Ramos (cell line): Measurements from ENCODE around the gene SRMS.

Experiments
- in situ Hi-C: fragments of 300-500 bp; cut with MboI; formaldehyde crosslinking; loops from one replicate; pipeline ENCODE4 v1.14.3; 2022; ENCODE audit warnings: low sequenced_read_pairs; ENCODE audit not compliant: unreplicated experiment

SRMS gene

GRCh38 chr20:63554361-63555278 lies 7.1 kb upstream of the SRMS start:
- in situ Hi-C loops, result loop anchor here (5.0 kb wide), 1 partner anchor 83 kb away; no protein-coding TSS in a partner anchor

GRCh38 chr20:63553933-63554290 lies 6.4 kb upstream of the SRMS start, which contains the start of gene FNDC11:
FNDC11 (plus strand) TSS chr20:63554159; CDS start chr20:63555664, 1,505 bp downstream.
- in situ Hi-C loops, result no loop called here

- in situ Hi-C loops, result no loop called here
Observed at GRCh38 chr20:63553251-63553932, 5.8 kb upstream of the SRMS start.

GRCh38 chr20:63552481-63553249 lies 5.1 kb upstream of the SRMS start:
- in situ Hi-C loops, result no loop called here

GRCh38 chr20:63551068-63551467 lies 3.5 kb upstream of the SRMS start:
- in situ Hi-C loops, result no loop called here

GRCh38 chr20:63549679-63550282 lies 2.2 kb upstream of the SRMS start:
- in situ Hi-C loops, result no loop called here

- in situ Hi-C loops, result no loop called here
Observed at GRCh38 chr20:63549019-63549418, 1.5 kb upstream of the SRMS start.

GRCh38 chr20:63548542-63548941 lies 993 bp upstream of the SRMS start:
- in situ Hi-C loops, result no loop called here

- in situ Hi-C loops, result no loop called here
Observed at GRCh38 chr20:63546956-63547724, 409 bp downstream of the SRMS start.

GRCh38 chr20:63546256-63546955 lies 1.1 kb downstream of the SRMS start:
- in situ Hi-C loops, result no loop called here

GRCh38 chr20:63545814-63546213 lies 1.7 kb downstream of the SRMS start:
- in situ Hi-C loops, result no loop called here

GRCh38 chr20:63544958-63545516 lies 2.5 kb downstream of the SRMS start:
- in situ Hi-C loops, result no loop called here

- in situ Hi-C loops, result no loop called here
Observed at GRCh38 chr20:63544241-63544957, 3.1 kb downstream of the SRMS start.

GRCh38 chr20:63543733-63544132 lies 3.8 kb downstream of the SRMS start:
- in situ Hi-C loops, result no loop called here

GRCh38 chr20:63543131-63543530 lies 4.4 kb downstream of the SRMS start:
- in situ Hi-C loops, result no loop called here

- in situ Hi-C loops, result no loop called here
Observed at GRCh38 chr20:63542696-63543095, 4.9 kb downstream of the SRMS start.

- in situ Hi-C loops, result no loop called here
Observed at GRCh38 chr20:63542031-63542559, 5.5 kb downstream of the SRMS start.

- in situ Hi-C loops, result no loop called here
Observed at GRCh38 chr20:63541371-63541770, 6.2 kb downstream of the SRMS start.
